Upper lobe of left lung (tissue), 6 donors: ENCODE measurements around the gene TNS3. TPM values are rescaled to one million over a fixed set of nuclear protein-coding genes. Genes with fewer than 3 reads are reported as not detected.

Experiments
- ATAC-seq, 2 donors: fragments of 200-7000 bp; cut with Tn5 transposase; one replicate each; pipeline ENCODE4 v1.9.1; 2022; ENCODE audit warnings: mild to moderate bottlenecking in 2 of 2, moderate library complexity in 2 of 2; ENCODE audit not compliant: low FRiP score in 2 of 2
- DNase-seq, 2 donors: peaks; one replicate each; pipeline ENCODE4 v3.0.0-alpha.2; 2019 to 2020
- H3K27ac ChIP-seq, 4 donors: fragments of 200-600 bp; sonication (generic); one replicate each; pipeline ENCODE4 v1.5.1; 2016 to 2019
- H3K27me3 ChIP-seq, 4 donors: fragments of 200-600 bp; sonication (generic); one replicate each; pipeline ENCODE4 v1.5.1; 2017 to 2019
- H3K36me3 ChIP-seq, 4 donors: fragments of 200-600 bp; sonication (generic); one replicate each; pipeline ENCODE4 v1.5.1; 2016 to 2019
- H3K4me1 ChIP-seq, 4 donors: fragments of 200-600 bp; sonication (generic); one replicate each; pipeline ENCODE4 v1.5.1; 2018 to 2019
- H3K4me3 ChIP-seq, 4 donors: fragments of 200-600 bp; sonication (generic); one replicate each; pipeline ENCODE4 v1.5.1; 2017 to 2019; ENCODE audit warnings: mild to moderate bottlenecking in 2 of 4, moderate library complexity in 1 of 4
- H3K9me3 ChIP-seq, 4 donors: fragments of 200-600 bp; sonication (generic); one replicate each; pipeline ENCODE4 v1.5.1; 2018 to 2019
- CTCF ChIP-seq, 6 experiments: fragments of 450-650 bp in 4 of 6; fragments of 200-600 bp in 2 of 6; sonication (generic) in 2 of 6; IDR thresholded peaks; one replicate each; pipeline ENCODE4 v1.5.1; 2016 to 2019; ENCODE audit warnings: antibody characterized with exemption in 6 of 6
- EP300 ChIP-seq, 4 donors: sonication (generic); formaldehyde crosslinking; IDR thresholded peaks; one replicate each; pipeline ENCODE4 v1.5.1; 2017; ENCODE audit warnings: antibody characterized with exemption in 4 of 4, control low read depth in 2 of 4
- POLR2A ChIP-seq, 4 donors: fragments of 450-650 bp; IDR thresholded peaks; one replicate each; pipeline ENCODE4 v1.5.1; 2016 to 2017; ENCODE audit warnings: antibody characterized with exemption in 4 of 4, mild to moderate bottlenecking in 2 of 4
- POLR2AphosphoS5 ChIP-seq, 2 donors: sonication (generic); formaldehyde crosslinking; IDR thresholded peaks; one replicate each; pipeline ENCODE4 v1.5.1; 2017; ENCODE audit warnings: antibody characterized with exemption in 2 of 2
- WGBS, 2 donors: methylation state at CpG; one replicate each; pipeline ENCODE4 v1.1.5; 2017 to 2018; 5-methylcytosine and 5-hydroxymethylcytosine counted together
- total RNA-seq, 6 donors: library from RNA; depleted of rRNA in 4 of 6; stranded (reverse); fragments of >200 nt in 4 of 6; gene quantifications; one replicate each; pipeline versions ENCODE4 v1.1.0 to v1.2.1, GENCODE V29; 2016 to 2021
- donor health status: DM: no; HTN: no; CAD: no; lungs with moderate emphysema.
- donor health status: DM: no; HTN: yes; CAD: no; lungs with severe emphysema.

The TNS3 gene
- total RNA-seq, 6 donors from 2014 or later, result 90.6 to 266 (median 143) TPM

- Histone ChIP-seq H3K27ac (no peak overlapping the region), H3K27me3 (no peaks in the 10 kb centered on the region), H3K9me3 (no peaks in the 10 kb centered on the region), H3K36me3 (peaks cover 9 to 23% (median 21%) of the 10 kb centered on the region in 4 donors), H3K4me3 (no peak overlapping the region), H3K4me1 (peaks cover 2 to 11% (median 6%) of the 10 kb centered on the region in 4 donors)
- TF ChIP-seq POLR2AphosphoS5 (IDR thresholded peaks at IDR 0.05) (no peak), EP300 (IDR thresholded peaks at IDR 0.05) (no peak)
- ATAC-seq (no peak), DNase-seq (peak in 1 of 2 donors; percentile 76)
- WGBS, 2 donors, result 92 to 93% methylated on average over 6 to 15 of the region's 18 CpGs
Observed at GRCh38 chr7:47368190-47368812, 213.6 kb downstream of the TNS3 start.

GRCh38 chr7:47367369-47367768 is 214.5 kb downstream of the TNS3 start:
- ATAC-seq (no peak), DNase-seq (no peak)
- TF ChIP-seq POLR2A (IDR thresholded peaks at IDR 0.05), result no peak
- no peak for TF ChIP-seq POLR2AphosphoS5 (IDR thresholded peaks at IDR 0.05)
- no peak for TF ChIP-seq CTCF (IDR thresholded peaks at IDR 0.05)
- no peak for TF ChIP-seq EP300 (IDR thresholded peaks at IDR 0.05)
- Histone ChIP-seq H3K9me3 (no peaks in the 10 kb centered on the region), H3K4me1 (peaks cover 2 to 10% (median 5%) of the 10 kb centered on the region in 4 donors), H3K27me3 (no peaks in the 10 kb centered on the region), H3K36me3 (peaks cover 9 to 23% (median 21%) of the 10 kb centered on the region in 4 donors), H3K4me3 (no peak overlapping the region), H3K27ac (no peak overlapping the region)
- 61 to 94% methylated on average over 2 to 3 of the region's 5 CpGs for WGBS, 2 donors

- TF ChIP-seq CTCF (IDR thresholded peaks at IDR 0.05), result no peak
- no peak for TF ChIP-seq EP300 (IDR thresholded peaks at IDR 0.05)
- TF ChIP-seq POLR2AphosphoS5 (IDR thresholded peaks at IDR 0.05), result no peak
- no peak for TF ChIP-seq POLR2A (IDR thresholded peaks at IDR 0.05)
- H3K27ac ChIP-seq, result no peak overlapping the region
- DNase-seq (no peak), ATAC-seq (no peak)
- peaks cover 9 to 23% (median 21%) of the 10 kb centered on the region in 4 donors for H3K36me3 ChIP-seq
- 96% methylated on average over 8 of the region's 8 CpGs for WGBS, 2 donors
- no peaks in the 10 kb centered on the region for H3K27me3 ChIP-seq
- no peak overlapping the region for H3K4me3 ChIP-seq
- no peaks in the 10 kb centered on the region for H3K9me3 ChIP-seq
- peaks cover under 1 to 6% (median 2%) of the 10 kb centered on the region in 4 donors for H3K4me1 ChIP-seq
Observed at GRCh38 chr7:47366960-47367359, 215.0 kb downstream of the TNS3 start.

GRCh38 chr7:47366211-47366610 is 215.7 kb downstream of the TNS3 start:
- Histone ChIP-seq H3K27ac (no peak overlapping the region), H3K4me1 (peaks cover 0 to 8% (median 2%) of the 10 kb centered on the region in 4 donors), H3K9me3 (no peaks in the 10 kb centered on the region), H3K36me3 (peaks cover 9 to 23% (median 21%) of the 10 kb centered on the region in 4 donors), H3K4me3 (no peak overlapping the region), H3K27me3 (no peaks in the 10 kb centered on the region)
- TF ChIP-seq POLR2AphosphoS5 (IDR thresholded peaks at IDR 0.05) (no peak), POLR2A (IDR thresholded peaks at IDR 0.05) (no peak), CTCF (IDR thresholded peaks at IDR 0.05) (no peak), EP300 (IDR thresholded peaks at IDR 0.05) (no peak)
- ATAC-seq (no peak), DNase-seq (no peak)
- WGBS, 2 donors, result 69 to 79% methylated on average over 7 of the region's 7 CpGs

- peaks cover 0 to 9% (median 1%) of the 10 kb centered on the region in 4 donors for H3K4me1 ChIP-seq
- H3K9me3 ChIP-seq, result no peaks in the 10 kb centered on the region
- ATAC-seq (no peak), DNase-seq (no peak)
- WGBS, 2 donors, result 63 to 64% methylated on average over 1 of the region's 1 CpG
- H3K4me3 ChIP-seq, result no peak overlapping the region
- no peaks in the 10 kb centered on the region for H3K27me3 ChIP-seq
- no peak overlapping the region for H3K27ac ChIP-seq
- TF ChIP-seq POLR2A (IDR thresholded peaks at IDR 0.05) (no peak), EP300 (IDR thresholded peaks at IDR 0.05) (no peak), CTCF (IDR thresholded peaks at IDR 0.05) (no peak), POLR2AphosphoS5 (IDR thresholded peaks at IDR 0.05) (no peak)
- peaks cover 1 to 9% (median 6%) of the 10 kb centered on the region in 4 donors for H3K36me3 ChIP-seq
Observed at GRCh38 chr7:47362984-47363383, 218.9 kb downstream of the TNS3 start.
